Trophoblast cell (in vitro differentiated cells and primary cell): ENCODE data around the gene CLTC.
A peak's percentile ranks its signal among the peaks of the same experiment; 100 is the strongest.

ENCODE experiments used
- DNase-seq, 2 donors: peaks; one replicate each; pipeline ENCODE4 v3.0.0-alpha.2; 2016
- H2AFZ ChIP-seq: 2 replicates; pipeline ENCODE4 v1.6.1; 2013; ENCODE audit warnings: low read length, moderate library complexity, mild to moderate bottlenecking; ENCODE audit not compliant: insufficient read depth, poor library complexity
- H2AK5ac ChIP-seq: 2 replicates; pipeline ENCODE4 v1.6.1; 2013; ENCODE audit warnings: mild to moderate bottlenecking, low read length
- H2BK120ac ChIP-seq: 2 replicates; pipeline ENCODE4 v1.6.1; 2013; ENCODE audit warnings: low read length, mild to moderate bottlenecking, moderate library complexity; ENCODE audit not compliant: insufficient read depth, poor library complexity
- H2BK12ac ChIP-seq: 2 replicates; pipeline ENCODE4 v1.6.1; 2013; ENCODE audit warnings: mild to moderate bottlenecking, low read length, moderate library complexity
- H2BK5ac ChIP-seq: 2 replicates; pipeline ENCODE4 v1.6.1; 2013; ENCODE audit warnings: low read length, low read depth, moderate library complexity, mild to moderate bottlenecking; ENCODE audit not compliant: poor library complexity
- H3K14ac ChIP-seq: 2 replicates; pipeline ENCODE4 v1.6.1; 2013; ENCODE audit warnings: mild to moderate bottlenecking, low read length
- H3K18ac ChIP-seq: 2 replicates; pipeline ENCODE4 v1.6.1; 2013; ENCODE audit warnings: mild to moderate bottlenecking, low read length
- H3K23ac ChIP-seq: 2 replicates; pipeline ENCODE4 v1.6.1; 2013; ENCODE audit warnings: low read length
- H3K27ac ChIP-seq: 2 replicates; pipeline ENCODE4 v1.5.1; 2013; ENCODE audit warnings: low read depth, mild to moderate bottlenecking, inconsistent platforms, low read length, moderate library complexity
- H3K27me3 ChIP-seq: 2 replicates; pipeline ENCODE4 v1.6.1; 2013; ENCODE audit warnings: inconsistent platforms, mild to moderate bottlenecking, low read length, moderate library complexity; ENCODE audit not compliant: insufficient read depth
- H3K36me3 ChIP-seq, 2 experiments: 1 replicate in 1 of 2; 2 replicates in 1 of 2; pipeline ENCODE4 v1.6.1; 2013; ENCODE audit warnings: low read length in 2 of 2, mild to moderate bottlenecking in 2 of 2, moderate library complexity in 1 of 2; ENCODE audit not compliant: insufficient read depth in 2 of 2, control insufficient read depth in 1 of 2
- H3K4ac ChIP-seq: 2 replicates; pipeline ENCODE4 v1.6.1; 2013; ENCODE audit warnings: low read depth, mild to moderate bottlenecking, low read length, moderate library complexity
- H3K4me1 ChIP-seq, 2 experiments: 1 replicate in 1 of 2; 2 replicates in 1 of 2; pipeline ENCODE4 v1.6.1; 2013; ENCODE audit warnings: low read length in 2 of 2, mild to moderate bottlenecking in 2 of 2, moderate library complexity in 1 of 2; ENCODE audit not compliant: insufficient read depth in 2 of 2, control insufficient read depth in 1 of 2
- H3K4me2 ChIP-seq: 2 replicates; pipeline ENCODE4 v1.6.1; 2013; ENCODE audit warnings: inconsistent platforms, mild to moderate bottlenecking, low read length, moderate library complexity
- H3K4me3 ChIP-seq: 2 replicates; pipeline ENCODE4 v1.5.1; 2013; ENCODE audit warnings: mild to moderate bottlenecking, low read depth, low read length, inconsistent platforms
- H3K79me1 ChIP-seq: one replicate; pipeline ENCODE4 v1.6.1; 2013; ENCODE audit warnings: low read length
- H3K79me2 ChIP-seq: 2 replicates; pipeline ENCODE4 v1.6.1; 2013; ENCODE audit warnings: low read length, mild to moderate bottlenecking; ENCODE audit not compliant: control insufficient read depth, insufficient read depth, poor library complexity
- H3K9ac ChIP-seq: 2 replicates; pipeline ENCODE4 v1.6.1; 2013; ENCODE audit warnings: mild to moderate bottlenecking, low read length
- H3K9me3 ChIP-seq: 2 replicates; pipeline ENCODE4 v1.6.1; 2013; ENCODE audit warnings: low read depth, mild to moderate bottlenecking, control low read depth, inconsistent platforms, low read length; ENCODE audit not compliant: insufficient read depth
- H4K12ac ChIP-seq: 2 replicates; pipeline ENCODE4 v1.6.1; 2013; ENCODE audit warnings: low read depth, mild to moderate bottlenecking, low read length, moderate library complexity
- H4K8ac ChIP-seq: 2 replicates; pipeline ENCODE4 v1.6.1; 2013; ENCODE audit warnings: low read depth, mild to moderate bottlenecking, low read length, moderate library complexity
- H4K91ac ChIP-seq: one replicate; pipeline ENCODE4 v1.6.1; 2013; ENCODE audit warnings: low read depth, mild to moderate bottlenecking, low read length, moderate library complexity
- WGBS: extraction: QIAGEN DNeasy Blood & Tissue Kit; methylation state at CpG from one replicate; pipeline ENCODE4 v1.1.7; 2013; ENCODE audit warnings: missing lambda C conversion rate; ENCODE audit not compliant: insufficient read length, insufficient coverage; ENCODE audit errors: extremely low coverage; 5-methylcytosine and 5-hydroxymethylcytosine counted together

The CLTC gene

GRCh38 chr17:59627274-59627673 is 7.6 kb downstream of the CLTC start:
- 100% methylated on average over 2 of the region's 3 CpGs for WGBS
- Histone ChIP-seq H3K4me2 (no peak overlapping the region), H3K4me3 (no peak overlapping the region), H3K27me3 (no peaks in the 10 kb centered on the region), H2AFZ (no peak overlapping the region), H4K12ac (no peak overlapping the region), H2AK5ac (no peak overlapping the region), H3K9me3 (no peaks in the 10 kb centered on the region), H3K79me1 (no peaks in the 10 kb centered on the region), H3K4me1 (peaks cover 2% of the 10 kb centered on the region in 2 experiments), H3K27ac (no peak overlapping the region), H3K18ac (no peak overlapping the region), H4K91ac (no peak overlapping the region), H2BK5ac (no peak overlapping the region), H3K79me2 (peaks cover 22% of the 10 kb centered on the region), H2BK12ac (no peak overlapping the region), H3K14ac (no peak overlapping the region), H3K23ac (no peak overlapping the region), H3K36me3 (peaks cover 3 to 5% of the 10 kb centered on the region in 2 experiments), H4K8ac (no peak overlapping the region), H3K4ac (no peak overlapping the region), H2BK120ac (no peak overlapping the region), H3K9ac (no peak overlapping the region)
- DNase-seq = no peak

- peak overlapping the region; percentile 9 for H3K4ac ChIP-seq
- no peaks in the 10 kb centered on the region for H3K79me1 ChIP-seq
- H4K12ac ChIP-seq = no peak overlapping the region
- H4K91ac ChIP-seq = no peak overlapping the region
- peaks cover 3% of the 10 kb centered on the region in 2 experiments for H3K36me3 ChIP-seq
- no peak overlapping the region for H3K4me2 ChIP-seq
- H3K4me3 ChIP-seq = no peak overlapping the region
- H3K79me2 ChIP-seq = peaks cover 19% of the 10 kb centered on the region
- no peak overlapping the region for H3K14ac ChIP-seq
- WGBS = no CpG with 5 or more reads among the region's 2 CpGs
- no peak overlapping the region for H3K18ac ChIP-seq
- no peaks in the 10 kb centered on the region for H3K27me3 ChIP-seq
- no peak overlapping the region for H2AK5ac ChIP-seq
- H4K8ac ChIP-seq = no peak overlapping the region
- H2BK12ac ChIP-seq = no peak overlapping the region
- H3K4me1 ChIP-seq = no peaks in the 10 kb centered on the region
- H2BK5ac ChIP-seq = no peak overlapping the region
- no peak overlapping the region for H3K27ac ChIP-seq
- H2BK120ac ChIP-seq = no peak overlapping the region
- no peaks in the 10 kb centered on the region for H3K9me3 ChIP-seq
- H3K23ac ChIP-seq = no peak overlapping the region
- H3K9ac ChIP-seq = no peak overlapping the region
- no peak for DNase-seq
- H2AFZ ChIP-seq = no peak overlapping the region
Observed at GRCh38 chr17:59627770-59628171, 8.1 kb downstream of the CLTC start.

- Histone ChIP-seq H4K8ac (no peak overlapping the region), H3K9ac (no peak overlapping the region), H3K27ac (no peak overlapping the region), H2AK5ac (no peak overlapping the region), H3K4me1 (peaks cover 4% of the 10 kb centered on the region in 2 experiments), H3K18ac (no peak overlapping the region), H3K14ac (no peak overlapping the region), H3K4me3 (no peak overlapping the region), H3K9me3 (no peaks in the 10 kb centered on the region), H3K23ac (no peak overlapping the region), H2BK120ac (no peak overlapping the region), H2BK12ac (no peak overlapping the region), H2BK5ac (no peak overlapping the region), H3K79me2 (peaks cover 23% of the 10 kb centered on the region), H3K36me3 (peaks cover 3 to 7% of the 10 kb centered on the region in 2 experiments), H3K79me1 (no peaks in the 10 kb centered on the region), H4K91ac (no peak overlapping the region), H3K27me3 (no peaks in the 10 kb centered on the region), H3K4me2 (no peak overlapping the region), H3K4ac (peak overlapping the region; percentile 89), H2AFZ (no peak overlapping the region), H4K12ac (no peak overlapping the region)
- DNase-seq = no peak
- no CpG with 5 or more reads among the region's 3 CpGs for WGBS
Observed at GRCh38 chr17:59629174-59629573, 9.5 kb downstream of the CLTC start.

- Histone ChIP-seq H3K79me1 (no peaks in the 10 kb centered on the region), H2AK5ac (no peak overlapping the region), H3K4ac (peak overlapping the region; percentile 99), H3K18ac (no peak overlapping the region), H3K9ac (no peak overlapping the region), H3K23ac (no peak overlapping the region), H3K79me2 (peaks cover 21% of the 10 kb centered on the region), H4K91ac (no peak overlapping the region), H3K14ac (no peak overlapping the region), H3K36me3 (peaks cover 6 to 7% of the 10 kb centered on the region in 2 experiments), H3K4me2 (no peak overlapping the region), H2BK12ac (no peak overlapping the region), H3K27me3 (no peaks in the 10 kb centered on the region), H4K12ac (no peak overlapping the region), H2BK120ac (no peak overlapping the region), H2BK5ac (no peak overlapping the region), H3K27ac (no peak overlapping the region), H3K4me1 (peaks cover 4% of the 10 kb centered on the region in 2 experiments), H3K9me3 (no peaks in the 10 kb centered on the region), H3K4me3 (no peak overlapping the region), H2AFZ (no peak overlapping the region), H4K8ac (no peak overlapping the region)
- peak; percentile 71 to 92 for DNase-seq
- no CpG with 5 or more reads among the region's 1 CpG for WGBS
Observed at GRCh38 chr17:59631276-59631675, 11.6 kb downstream of the CLTC start.
